Progenitor cell of endocrine pancreas (in vitro differentiated cells): ENCODE data around the gene SERINC5. TPM values are rescaled to one million over a fixed set of nuclear protein-coding genes. Genes with fewer than 3 reads are reported as not detected.

Experiments
- DNase-seq: peaks from one replicate; pipeline ENCODE4 v3.0.0; 2021; ENCODE audit warnings: low spot score; ENCODE audit not compliant: unreplicated experiment
- H3K27ac Mint-ChIP-seq: 2 replicates; pipeline ENCODE4 v1.8.0; 2021; ENCODE audit warnings: mild to moderate bottlenecking, moderate library complexity, mixed read lengths
- H3K27me3 Mint-ChIP-seq: 2 replicates; pipeline ENCODE4 v1.8.0; 2021; ENCODE audit warnings: mixed read lengths
- H3K36me3 Mint-ChIP-seq: 2 replicates; pipeline ENCODE4 v1.8.0; 2022; ENCODE audit warnings: mixed read lengths; ENCODE audit not compliant: insufficient read depth
- H3K4me1 Mint-ChIP-seq: 2 replicates; pipeline ENCODE4 v1.8.0; 2021; ENCODE audit warnings: low read depth, mixed read lengths
- H3K4me3 Mint-ChIP-seq: 2 replicates; pipeline ENCODE4 v1.8.0; 2021; ENCODE audit warnings: low read depth, mild to moderate bottlenecking, moderate library complexity, mixed read lengths
- H3K9me3 Mint-ChIP-seq: 2 replicates; pipeline ENCODE4 v1.8.0; 2021; ENCODE audit warnings: low read depth, mixed read lengths
- CTCF ChIP-seq: fragments of 200-600 bp; sonication (generic); IDR thresholded peaks from one replicate; pipeline ENCODE4 v1.5.0; 2021; ENCODE audit warnings: antibody characterized with exemption, mild to moderate bottlenecking; ENCODE audit not compliant: unreplicated experiment
- total RNA-seq: library from RNA; stranded (reverse); gene quantifications from 2 replicates; pipeline ENCODE4 v1.2.1, GENCODE V29; 2021

Gene SERINC5
- total RNA-seq, 1 donor from 2014 or later: 198 TPM

DNA sequence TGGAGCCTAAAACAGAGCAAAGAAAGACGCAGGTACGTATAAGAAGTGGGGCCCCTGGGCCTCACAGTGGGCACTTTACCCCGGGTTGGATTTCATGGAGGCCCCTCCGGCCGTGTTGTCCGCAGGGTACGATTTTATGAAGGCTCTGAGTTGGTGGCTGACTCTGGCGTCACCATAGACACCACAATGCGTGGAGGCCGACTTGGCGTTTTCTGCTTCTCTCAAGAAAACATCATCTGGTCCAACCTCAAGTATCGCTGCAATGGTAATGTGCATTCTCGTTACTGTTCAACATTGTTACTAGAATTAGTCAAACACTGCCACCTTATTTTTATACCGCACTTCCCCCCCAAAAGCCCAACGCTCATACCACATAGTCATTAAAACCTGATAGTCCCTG lies 173.6 kb downstream of the SERINC5 start:
- DNase-seq: no peak
- TF ChIP-seq CTCF: no peak
- Mint-ChIP-seq H3K27ac (no peak overlapping the region), H3K9me3 (no peaks in the 10 kb centered on the region), H3K36me3 (peaks cover 2% of the 10 kb centered on the region), H3K4me3 (no peak overlapping the region), H3K27me3 (no peaks in the 10 kb centered on the region), H3K4me1 (peaks cover 5% of the 10 kb centered on the region)

DNA sequence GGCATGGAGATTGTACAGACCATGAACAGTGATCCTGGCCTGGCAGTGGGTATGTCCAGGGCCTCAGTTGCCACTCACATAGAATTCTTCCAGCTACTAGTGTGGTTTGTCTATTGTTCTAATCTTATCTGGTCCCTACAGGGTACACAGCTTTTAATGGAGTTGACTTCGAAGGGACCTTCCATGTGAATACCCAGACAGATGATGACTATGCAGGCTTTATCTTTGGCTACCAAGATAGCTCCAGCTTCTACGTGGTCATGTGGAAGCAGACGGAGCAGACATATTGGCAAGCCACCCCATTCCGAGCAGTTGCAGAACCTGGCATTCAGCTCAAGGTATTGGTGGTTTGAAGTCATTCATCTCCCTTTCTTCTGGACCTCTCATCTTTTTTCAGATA lies 176.9 kb downstream of the SERINC5 start:
- Mint-ChIP-seq H3K27me3 (no peaks in the 10 kb centered on the region), H3K36me3 (peaks cover 4% of the 10 kb centered on the region), H3K4me1 (no peaks in the 10 kb centered on the region), H3K9me3 (no peaks in the 10 kb centered on the region), H3K27ac (no peak overlapping the region), H3K4me3 (no peak overlapping the region)
- DNase-seq: no peak
- TF ChIP-seq CTCF: no peak

- no peak for TF ChIP-seq CTCF
- no peak overlapping the region for H3K27ac Mint-ChIP-seq
Measured at GRCh38 chr5:80077051-80077714, 178.7 kb downstream of the SERINC5 start.

GRCh38 chr5:80076131-80077050 lies 179.5 kb downstream of the SERINC5 start:
- no peak overlapping the region for H3K4me3 Mint-ChIP-seq
- H3K4me1 Mint-ChIP-seq: no peaks in the 10 kb centered on the region
- H3K9me3 Mint-ChIP-seq: no peaks in the 10 kb centered on the region
- DNase-seq: no peak
- TF ChIP-seq CTCF: no peak
- no peak overlapping the region for H3K27ac Mint-ChIP-seq
- H3K36me3 Mint-ChIP-seq: peaks cover 4% of the 10 kb centered on the region
- no peaks in the 10 kb centered on the region for H3K27me3 Mint-ChIP-seq

More at GRCh38 chr5:80077051-80077714, 178.7 kb downstream of the SERINC5 start:
- DNase-seq: no peak
- H3K4me1 Mint-ChIP-seq: no peaks in the 10 kb centered on the region
- no peak overlapping the region for H3K4me3 Mint-ChIP-seq
- no peaks in the 10 kb centered on the region for H3K9me3 Mint-ChIP-seq
- H3K36me3 Mint-ChIP-seq: peaks cover 4% of the 10 kb centered on the region
- no peaks in the 10 kb centered on the region for H3K27me3 Mint-ChIP-seq
